ENCODE results near the gene ZSCAN21.
A peak's percentile ranks its signal among the peaks of the same experiment; 100 is the strongest.

The ZSCAN21 gene

DNA sequence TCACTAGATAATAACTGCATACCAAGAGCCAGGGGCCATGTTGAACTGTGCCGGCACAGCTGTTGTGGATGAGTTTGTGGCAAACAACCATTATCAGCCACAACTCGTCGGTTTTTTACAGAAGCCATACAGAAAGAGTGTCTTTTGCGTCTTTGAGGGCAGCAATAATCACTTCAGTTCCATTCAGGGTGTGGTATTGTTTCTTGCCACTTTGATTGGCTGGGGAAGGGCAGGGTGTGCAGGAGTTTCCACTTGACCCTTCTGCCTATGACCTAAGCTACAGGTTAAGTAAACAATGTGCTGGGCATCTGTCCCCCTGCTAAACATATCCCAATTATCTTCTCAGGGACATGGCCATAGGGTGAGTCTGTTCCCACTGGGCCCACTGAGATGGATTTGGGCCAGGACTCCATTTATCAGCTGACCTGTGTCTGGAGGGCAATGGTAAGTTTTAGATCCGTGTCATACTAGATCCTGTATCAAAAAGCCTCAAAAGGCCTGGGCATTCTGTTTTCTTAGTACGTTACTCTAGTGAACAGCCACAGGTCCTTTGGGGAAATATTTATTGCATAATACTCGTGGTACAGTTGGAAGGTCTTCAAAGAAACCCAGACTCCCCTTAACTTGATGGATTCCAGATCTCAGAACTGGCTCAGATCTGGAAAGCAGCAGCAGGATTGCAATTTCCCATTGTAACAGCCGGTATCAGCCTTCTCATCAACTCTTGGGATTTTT lies 16.0 kb downstream of the ZSCAN21 start:
- TF ChIP-seq, protein P1, sequence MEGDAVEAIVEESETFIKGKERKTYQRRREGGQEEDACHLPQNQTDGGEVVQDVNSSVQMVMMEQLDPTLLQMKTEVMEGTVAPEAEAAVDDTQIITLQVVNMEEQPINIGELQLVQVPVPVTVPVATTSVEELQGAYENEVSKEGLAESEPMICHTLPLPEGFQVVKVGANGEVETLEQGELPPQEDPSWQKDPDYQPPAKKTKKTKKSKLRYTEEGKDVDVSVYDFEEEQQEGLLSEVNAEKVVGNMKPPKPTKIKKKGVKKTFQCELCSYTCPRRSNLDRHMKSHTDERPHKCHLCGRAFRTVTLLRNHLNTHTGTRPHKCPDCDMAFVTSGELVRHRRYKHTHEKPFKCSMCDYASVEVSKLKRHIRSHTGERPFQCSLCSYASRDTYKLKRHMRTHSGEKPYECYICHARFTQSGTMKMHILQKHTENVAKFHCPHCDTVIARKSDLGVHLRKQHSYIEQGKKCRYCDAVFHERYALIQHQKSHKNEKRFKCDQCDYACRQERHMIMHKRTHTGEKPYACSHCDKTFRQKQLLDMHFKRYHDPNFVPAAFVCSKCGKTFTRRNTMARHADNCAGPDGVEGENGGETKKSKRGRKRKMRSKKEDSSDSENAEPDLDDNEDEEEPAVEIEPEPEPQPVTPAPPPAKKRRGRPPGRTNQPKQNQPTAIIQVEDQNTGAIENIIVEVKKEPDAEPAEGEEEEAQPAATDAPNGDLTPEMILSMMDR (conservative IDR thresholded peaks at IDR 0.05) = no peak
- H3K27ac ChIP-seq = no peak overlapping the region

GRCh38 chr7:100066953-100067352 lies 17.4 kb downstream of the ZSCAN21 start:
- H3K27ac ChIP-seq = no peak overlapping the region; the same call in 1 of the 2 replicates

DNA sequence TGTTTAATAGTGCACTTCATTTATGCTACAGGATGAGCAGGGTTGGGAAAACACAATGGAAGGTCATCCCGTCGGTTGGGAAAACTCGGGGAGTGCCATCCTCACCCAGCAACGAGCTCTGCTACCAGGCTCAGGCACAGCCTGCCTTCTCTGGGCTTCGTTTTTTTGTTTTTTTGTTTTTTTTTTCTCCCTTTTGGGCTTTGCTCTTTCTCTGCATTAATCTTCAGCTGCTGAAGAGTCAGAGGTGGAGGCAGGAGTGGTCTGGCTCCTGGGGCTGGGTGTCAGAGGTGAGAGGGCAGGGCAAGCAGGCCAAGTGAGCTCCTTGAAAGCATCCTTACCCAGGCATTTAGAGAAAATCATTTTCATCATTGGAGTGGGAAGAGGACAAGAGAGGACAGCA lies 20.4 kb downstream of the ZSCAN21 start:
- TF ChIP-seq, protein P1 (conservative IDR thresholded peaks at IDR 0.05) = no peak

More at GRCh38 chr7:100066953-100067352, 17.4 kb downstream of the ZSCAN21 start:
- TF ChIP-seq, protein P1 (conservative IDR thresholded peaks at IDR 0.05) = 0 out of 2 replicates have a peak, but pooled peaks have one; percentile 10

DNA sequence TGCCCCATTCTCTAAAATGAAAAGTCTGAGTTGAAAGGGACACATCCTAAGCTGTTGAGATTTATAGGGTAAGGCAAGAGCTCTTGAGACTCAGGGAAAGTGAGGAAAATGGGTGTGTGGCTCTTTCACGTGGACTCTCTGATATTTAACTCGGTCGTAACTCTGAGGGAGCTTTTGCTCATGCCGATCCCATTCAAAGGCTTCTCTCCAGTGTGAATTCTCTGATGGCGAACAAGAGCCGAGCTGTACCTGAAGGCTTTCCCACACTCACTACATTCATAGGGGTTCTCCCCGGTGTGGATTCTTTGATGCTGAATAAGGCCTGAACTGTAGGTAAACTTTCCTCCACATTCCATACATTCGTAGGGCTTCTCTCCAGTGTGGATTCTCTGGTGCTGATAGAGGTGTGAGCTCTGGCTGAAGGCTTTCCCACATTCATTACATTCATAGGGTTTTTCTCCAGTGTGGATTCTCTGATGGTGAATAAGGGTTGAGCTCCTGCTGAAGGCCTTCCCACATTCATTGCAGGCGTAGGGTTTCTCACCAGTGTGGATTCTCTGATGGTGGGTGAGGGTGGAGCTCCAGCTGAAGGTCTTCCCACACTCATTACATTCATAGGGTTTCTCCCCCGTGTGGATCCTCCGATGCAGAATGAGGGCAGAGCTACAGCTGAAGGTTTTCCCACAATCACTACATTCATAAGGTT lies 21.6 kb downstream of the ZSCAN21 start:
- no peak overlapping the region for H3K27ac ChIP-seq
- TF ChIP-seq, protein P1 (conservative IDR thresholded peaks at IDR 0.05) = no peak

More for the DNA sequence above, 20.4 kb downstream of the ZSCAN21 start:
- no peak overlapping the region for H3K27ac ChIP-seq

DNA sequence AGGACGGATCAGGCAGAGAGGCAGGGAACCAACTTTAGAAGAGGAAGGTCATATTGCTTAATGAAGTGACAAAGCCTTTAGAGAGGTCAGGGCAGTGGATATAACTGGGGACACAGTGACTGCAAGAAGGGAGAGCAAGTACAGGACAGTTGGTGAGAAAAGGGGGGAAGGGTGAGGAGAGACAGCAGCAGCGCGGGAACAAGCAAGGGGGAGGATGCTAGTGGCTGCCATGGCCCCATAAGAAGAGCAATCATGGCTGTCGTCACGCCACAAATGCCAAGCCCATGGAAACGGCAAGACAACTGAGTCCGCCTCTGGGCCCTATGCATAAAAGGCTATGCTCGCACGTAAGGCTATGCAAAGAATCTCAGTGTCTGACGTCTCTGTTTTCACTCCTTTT lies 22.9 kb downstream of the ZSCAN21 start:
- no peak overlapping the region for H3K27ac ChIP-seq
- TF ChIP-seq, protein P1 (conservative IDR thresholded peaks at IDR 0.05) = no peak

DNA sequence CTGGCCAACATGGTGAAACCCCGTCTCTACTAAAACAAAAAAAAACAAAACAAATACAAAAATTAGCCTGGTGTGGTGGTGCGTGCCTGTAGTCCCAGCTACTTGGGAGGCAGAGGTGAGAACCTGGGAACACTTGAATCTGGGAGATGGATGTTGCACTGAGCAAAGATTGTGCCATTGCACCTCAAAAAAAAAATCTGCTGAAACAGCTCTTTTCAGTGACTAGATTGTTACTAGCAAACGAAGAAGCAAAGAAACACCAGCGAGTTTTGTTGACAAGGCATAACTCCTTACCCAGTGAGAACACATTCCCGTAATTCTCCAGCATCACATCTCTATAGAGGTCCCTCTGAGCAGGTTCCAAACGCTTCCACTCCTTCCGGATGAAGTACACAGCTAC lies 25.3 kb downstream of the ZSCAN21 start:
- TF ChIP-seq, protein P1 (conservative IDR thresholded peaks at IDR 0.05) = no peak
- H3K27ac ChIP-seq = no peak overlapping the region

GRCh38 chr7:100075418-100075817 lies 25.8 kb downstream of the ZSCAN21 start:
- TF ChIP-seq, protein P1 (conservative IDR thresholded peaks at IDR 0.05) = no peak
- H3K27ac ChIP-seq = no peak overlapping the region

All from VCaP (cell line).